Head of caudate nucleus (tissue), 42 donors: ENCODE data around the gene SOX30.

Experiments used
- DNase-seq, 42 donors: peaks; one replicate each; pipeline versions ENCODE4 v3.0.0 to v3.0.0-alpha.2; 2020 to 2021; ENCODE audit warnings: mixed read lengths in 7 of 42
- intact Hi-C: fragments of 100-400 bp; cut with DNase I; formaldehyde crosslinking; loops from one replicate; pipeline ENCODE4 v1.15.0; 2022

The SOX30 gene

GRCh38 chr5:157590478-157590877, 61.8 kb downstream of the SOX30 start:
- no peak for DNase-seq
- intact Hi-C loops: no loop called here

- intact Hi-C loops: no loop called here
- no peak for DNase-seq
Measured at GRCh38 chr5:157584628-157585027, 67.6 kb downstream of the SOX30 start.

GRCh38 chr5:157582731-157583620, 69.3 kb downstream of the SOX30 start:
- no peak for DNase-seq
- intact Hi-C loops: no loop called here

GRCh38 chr5:157581901-157582300, 70.3 kb downstream of the SOX30 start:
- DNase-seq: no peak
- intact Hi-C loops: no loop called here

GRCh38 chr5:157578079-157578780, 74.0 kb downstream of the SOX30 start:
- no peak for DNase-seq
- intact Hi-C loops: no loop called here

- intact Hi-C loops: no loop called here
- no peak for DNase-seq
Measured at GRCh38 chr5:157576678-157577077, 75.6 kb downstream of the SOX30 start.
